ENCODE data around the gene NRXN3.
"Not testable (repeated sequence)": the region's sequence is repeated elsewhere in the genome, so short reads cannot be mapped to it uniquely, and the experiment has no call there.

NRXN3 gene

GRCh38 chr14:79091381-79091963 lies 921.3 kb downstream of the NRXN3 start:
- H3K4me3 ChIP-seq (ENCODE audit: low read length) = no peak overlapping the region
- no peak for DNase-seq (ENCODE audit: low read depth, low spot score)

- no peak for DNase-seq (ENCODE audit: low read depth, low spot score)
- no peak overlapping the region for H3K4me3 ChIP-seq (ENCODE audit: low read length)
Observed at GRCh38 chr14:79093531-79093930, 923.4 kb downstream of the NRXN3 start.

GRCh38 chr14:79094951-79095350 lies 924.8 kb downstream of the NRXN3 start:
- DNase-seq (ENCODE audit: low read depth, low spot score) = no peak
- no peak overlapping the region for H3K4me3 ChIP-seq (ENCODE audit: low read length)

- no peak for DNase-seq (ENCODE audit: low read depth, low spot score)
- H3K4me3 ChIP-seq (ENCODE audit: low read length) = no peak overlapping the region
Observed at GRCh38 chr14:79096811-79097210, 926.6 kb downstream of the NRXN3 start.

- no peak overlapping the region for H3K4me3 ChIP-seq (ENCODE audit: low read length)
- DNase-seq (ENCODE audit: low read depth, low spot score) = no peak
Observed at GRCh38 chr14:79098324-79098723, 928.2 kb downstream of the NRXN3 start.

GRCh38 chr14:79100578-79100977 lies 930.4 kb downstream of the NRXN3 start:
- DNase-seq (ENCODE audit: low read depth, low spot score) = no peak

GRCh38 chr14:79101388-79101787 lies 931.2 kb downstream of the NRXN3 start:
- H3K4me3 ChIP-seq (ENCODE audit: low read length) = no peak overlapping the region
- DNase-seq (ENCODE audit: low read depth, low spot score) = no peak

More at GRCh38 chr14:79100578-79100977, 930.4 kb downstream of the NRXN3 start:
- no peak overlapping the region for H3K4me3 ChIP-seq (ENCODE audit: low read length)

- no peak for DNase-seq (ENCODE audit: low read depth, low spot score)
- no peak overlapping the region for H3K4me3 ChIP-seq (ENCODE audit: low read length)
Observed at GRCh38 chr14:79103764-79104163, 933.6 kb downstream of the NRXN3 start.

- DNase-seq (ENCODE audit: low read depth, low spot score); H3K4me3 ChIP-seq (ENCODE audit: low read length): not testable (repeated sequence)
Observed at GRCh38 chr14:79110564-79110963, 940.4 kb downstream of the NRXN3 start.

GRCh38 chr14:79111987-79112501 lies 941.9 kb downstream of the NRXN3 start:
- H3K4me3 ChIP-seq (ENCODE audit: low read length) = no peak overlapping the region
- no peak for DNase-seq (ENCODE audit: low read depth, low spot score)

- DNase-seq (ENCODE audit: low read depth, low spot score) = no peak
- no peak overlapping the region for H3K4me3 ChIP-seq (ENCODE audit: low read length)
Observed at GRCh38 chr14:79117561-79117960, 947.4 kb downstream of the NRXN3 start.

GRCh38 chr14:79118291-79118690 lies 948.1 kb downstream of the NRXN3 start:
- no peak overlapping the region for H3K4me3 ChIP-seq (ENCODE audit: low read length)
- no peak for DNase-seq (ENCODE audit: low read depth, low spot score)

GRCh38 chr14:79134361-79134760 lies 964.2 kb downstream of the NRXN3 start:
- DNase-seq (ENCODE audit: low read depth, low spot score) = no peak
- H3K4me3 ChIP-seq (ENCODE audit: low read length) = no peak overlapping the region

- no peak overlapping the region for H3K4me3 ChIP-seq (ENCODE audit: low read length)
- DNase-seq (ENCODE audit: low read depth, low spot score) = no peak
Observed at GRCh38 chr14:79136071-79137044, 966.2 kb downstream of the NRXN3 start.

- H3K4me3 ChIP-seq (ENCODE audit: low read length) = no peak overlapping the region
- no peak for DNase-seq (ENCODE audit: low read depth, low spot score)
Observed at GRCh38 chr14:79137045-79137430, 966.9 kb downstream of the NRXN3 start.

- no peak for DNase-seq (ENCODE audit: low read depth, low spot score)
- H3K4me3 ChIP-seq (ENCODE audit: low read length) = no peak overlapping the region
Observed at GRCh38 chr14:79137836-79138235, 967.7 kb downstream of the NRXN3 start.

- no peak for DNase-seq (ENCODE audit: low read depth, low spot score)
- H3K4me3 ChIP-seq (ENCODE audit: low read length) = no peak overlapping the region
Observed at GRCh38 chr14:79144896-79145295, 974.7 kb downstream of the NRXN3 start.

- no peak overlapping the region for H3K4me3 ChIP-seq (ENCODE audit: low read length)
Observed at GRCh38 chr14:79150226-79150625, 980.1 kb downstream of the NRXN3 start.

GRCh38 chr14:79157369-79157768 lies 987.2 kb downstream of the NRXN3 start:
- no peak for DNase-seq (ENCODE audit: low read depth, low spot score)
- H3K4me3 ChIP-seq (ENCODE audit: low read length) = no peak overlapping the region

More at GRCh38 chr14:79150226-79150625, 980.1 kb downstream of the NRXN3 start:
- DNase-seq (ENCODE audit: low read depth, low spot score) = no peak

GRCh38 chr14:79161571-79161970 lies 991.4 kb downstream of the NRXN3 start:
- no peak overlapping the region for H3K4me3 ChIP-seq (ENCODE audit: low read length)
- no peak for DNase-seq (ENCODE audit: low read depth, low spot score)
